Vagina (tissue), 2 donors: Measurements from ENCODE around the gene SALL2. TPM values are rescaled to one million over a fixed set of nuclear protein-coding genes. Genes with fewer than 3 reads are reported as not detected.

ENCODE experiments used
- DNase-seq, 2 donors: peaks; one replicate each; pipeline ENCODE4 v3.0.0-alpha.2; 2017; ENCODE audit errors: extremely low spot score in 2 of 2
- H3K27ac ChIP-seq: fragments of 200-600 bp; sonication (generic); one replicate; pipeline ENCODE4 v1.5.1; 2019
- H3K27me3 ChIP-seq: fragments of 200-600 bp; sonication (generic); one replicate; pipeline ENCODE4 v1.5.1; 2019
- H3K36me3 ChIP-seq, 2 donors: fragments of 200-600 bp; sonication (generic); one replicate each; pipeline ENCODE4 v1.5.1; 2017 to 2019
- H3K4me1 ChIP-seq: fragments of 200-600 bp; sonication (generic); one replicate; pipeline ENCODE4 v1.5.1; 2019
- H3K4me3 ChIP-seq, 2 donors: fragments of 200-600 bp; sonication (generic); 1 replicate in 1 of 2; 2 replicates in 1 of 2; pipeline ENCODE4 v1.5.1; 2016 to 2019
- H3K9me3 ChIP-seq: fragments of 200-600 bp; sonication (generic); one replicate; pipeline ENCODE4 v1.5.1; 2019
- POLR2A ChIP-seq, 2 donors: fragments of 450-650 bp; IDR thresholded peaks; one replicate each; pipeline ENCODE4 v1.6.1; 2017; ENCODE audit warnings: antibody characterized with exemption in 2 of 2, mild to moderate bottlenecking in 2 of 2, moderate library complexity in 2 of 2
- POLR2AphosphoS5 ChIP-seq, 2 donors: sonication (generic); formaldehyde crosslinking; IDR thresholded peaks; one replicate each; pipeline ENCODE4 v1.9.0; 2017; ENCODE audit warnings: antibody characterized with exemption in 2 of 2, mild to moderate bottlenecking in 2 of 2, low read depth in 1 of 2; ENCODE audit not compliant: insufficient read depth in 1 of 2
- intact Hi-C: fragments of 100-400 bp; cut with DNase I; formaldehyde crosslinking; loops from one replicate; pipeline ENCODE4 v1.15.1; 2023
- total RNA-seq: library from RNA; depleted of rRNA; stranded (reverse); fragments of >200 nt; gene quantifications from one replicate; pipeline ENCODE4 v1.2.3, GENCODE V29; 2016
- TF ChIP-seq, protein P1 (sequence below), 3 experiments: fragments of 450-650 bp in 2 of 3; fragments of 200-600 bp in 1 of 3; sonication (generic) in 1 of 3; IDR thresholded peaks; one replicate each; pipeline ENCODE4 v1.5.1; 2017 to 2019; ENCODE audit warnings: antibody characterized with exemption in 3 of 3, mild to moderate bottlenecking in 2 of 3, moderate library complexity in 2 of 3

The SALL2 gene
- total RNA-seq, 1 donor from 2014 or later = 9.8 TPM

DNA sequence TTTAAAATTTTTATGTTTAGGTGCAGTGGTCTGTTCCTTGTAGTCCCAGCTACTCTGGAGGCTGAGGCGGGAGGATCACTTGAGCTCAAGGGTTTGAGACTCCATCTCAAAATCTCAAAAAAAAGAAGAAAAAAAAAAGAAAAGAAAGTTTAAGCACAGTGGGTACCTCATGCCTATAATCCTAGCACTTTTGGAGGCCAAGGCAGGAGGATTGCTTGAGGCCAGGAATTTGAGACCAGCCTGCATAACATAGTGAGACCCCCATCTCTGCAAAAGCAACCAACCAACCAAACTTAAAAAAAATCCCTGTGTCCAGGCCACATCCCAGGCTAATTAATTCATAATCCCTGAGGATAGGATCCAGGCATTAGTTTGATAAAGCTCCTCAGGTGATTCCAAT, 3.4 kb upstream of the SALL2 start:
- Histone ChIP-seq H3K9me3 (no peaks in the 10 kb centered on the region), H3K27ac (no peak overlapping the region), H3K36me3 (no peaks in the 10 kb centered on the region), H3K4me3 (no peak overlapping the region), H3K4me1 (peaks cover 6% of the 10 kb centered on the region), H3K27me3 (no peaks in the 10 kb centered on the region)
- intact Hi-C loops = no loop called here
- TF ChIP-seq, protein P1, sequence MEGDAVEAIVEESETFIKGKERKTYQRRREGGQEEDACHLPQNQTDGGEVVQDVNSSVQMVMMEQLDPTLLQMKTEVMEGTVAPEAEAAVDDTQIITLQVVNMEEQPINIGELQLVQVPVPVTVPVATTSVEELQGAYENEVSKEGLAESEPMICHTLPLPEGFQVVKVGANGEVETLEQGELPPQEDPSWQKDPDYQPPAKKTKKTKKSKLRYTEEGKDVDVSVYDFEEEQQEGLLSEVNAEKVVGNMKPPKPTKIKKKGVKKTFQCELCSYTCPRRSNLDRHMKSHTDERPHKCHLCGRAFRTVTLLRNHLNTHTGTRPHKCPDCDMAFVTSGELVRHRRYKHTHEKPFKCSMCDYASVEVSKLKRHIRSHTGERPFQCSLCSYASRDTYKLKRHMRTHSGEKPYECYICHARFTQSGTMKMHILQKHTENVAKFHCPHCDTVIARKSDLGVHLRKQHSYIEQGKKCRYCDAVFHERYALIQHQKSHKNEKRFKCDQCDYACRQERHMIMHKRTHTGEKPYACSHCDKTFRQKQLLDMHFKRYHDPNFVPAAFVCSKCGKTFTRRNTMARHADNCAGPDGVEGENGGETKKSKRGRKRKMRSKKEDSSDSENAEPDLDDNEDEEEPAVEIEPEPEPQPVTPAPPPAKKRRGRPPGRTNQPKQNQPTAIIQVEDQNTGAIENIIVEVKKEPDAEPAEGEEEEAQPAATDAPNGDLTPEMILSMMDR (IDR thresholded peaks at IDR 0.05) = no peak
- TF ChIP-seq POLR2AphosphoS5 (IDR thresholded peaks at IDR 0.05; ENCODE audit: insufficient read depth in 1 of 2, low read depth in 1 of 2) (no peak), POLR2A (IDR thresholded peaks at IDR 0.05) (no peak)
- no peak for DNase-seq

DNA sequence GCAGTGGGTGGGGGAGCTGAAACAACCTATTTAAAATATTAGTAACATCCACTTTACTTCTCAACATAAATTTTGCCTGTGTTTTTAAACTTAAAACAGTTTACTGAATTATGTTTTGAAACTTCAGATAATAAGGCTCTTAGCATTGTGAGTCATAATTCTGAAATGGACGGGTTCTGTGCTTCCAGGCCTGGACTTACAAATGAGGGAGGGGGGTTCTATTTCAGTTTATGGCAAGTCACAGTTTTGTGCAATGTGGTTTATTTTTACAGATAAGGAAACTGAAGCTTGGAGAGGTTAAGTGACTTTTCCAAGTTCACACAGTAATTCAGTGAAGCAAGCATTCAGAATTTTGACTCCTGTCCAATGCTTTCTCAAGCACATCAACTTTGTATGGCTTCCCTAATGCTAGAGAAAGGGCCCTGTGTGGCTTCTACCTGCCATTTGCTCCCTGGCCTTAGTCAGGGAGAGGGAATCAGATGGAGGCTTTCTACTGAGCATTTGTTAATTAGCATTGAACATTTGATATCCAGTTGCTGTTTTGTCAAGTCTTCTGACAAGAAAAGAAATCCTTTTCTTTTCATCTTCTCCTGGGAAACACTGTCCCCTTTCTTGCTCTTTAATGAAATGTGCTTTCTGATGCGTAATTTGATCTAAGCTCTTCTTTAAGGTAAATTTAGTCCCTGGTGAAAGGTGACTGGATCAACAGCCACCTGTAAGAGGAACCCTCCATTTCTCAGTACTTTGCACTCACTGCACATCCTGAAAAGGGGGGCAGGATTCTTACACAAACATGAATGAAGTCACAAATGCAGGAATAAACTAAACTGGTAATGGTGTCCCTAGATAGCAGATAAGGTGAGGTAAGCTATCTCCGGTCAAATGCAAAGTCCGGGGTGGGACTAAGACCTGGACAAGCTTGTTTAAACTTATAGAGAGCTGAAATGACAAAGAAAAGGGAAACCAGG, 2.5 kb upstream of the SALL2 start:
- intact Hi-C loops = no loop called here
- no peak for DNase-seq
- TF ChIP-seq POLR2AphosphoS5 (IDR thresholded peaks at IDR 0.05; ENCODE audit: insufficient read depth in 1 of 2, low read depth in 1 of 2) = no peak
- TF ChIP-seq, protein P1 (IDR thresholded peaks at IDR 0.05) = no peak
- no peak for TF ChIP-seq POLR2A (IDR thresholded peaks at IDR 0.05)
- H3K9me3 ChIP-seq = no peaks in the 10 kb centered on the region
- H3K27me3 ChIP-seq = no peaks in the 10 kb centered on the region
- peaks cover 6% of the 10 kb centered on the region for H3K4me1 ChIP-seq
- H3K36me3 ChIP-seq = no peaks in the 10 kb centered on the region
- H3K4me3 ChIP-seq = no peak overlapping the region
- H3K27ac ChIP-seq = no peak overlapping the region

DNA sequence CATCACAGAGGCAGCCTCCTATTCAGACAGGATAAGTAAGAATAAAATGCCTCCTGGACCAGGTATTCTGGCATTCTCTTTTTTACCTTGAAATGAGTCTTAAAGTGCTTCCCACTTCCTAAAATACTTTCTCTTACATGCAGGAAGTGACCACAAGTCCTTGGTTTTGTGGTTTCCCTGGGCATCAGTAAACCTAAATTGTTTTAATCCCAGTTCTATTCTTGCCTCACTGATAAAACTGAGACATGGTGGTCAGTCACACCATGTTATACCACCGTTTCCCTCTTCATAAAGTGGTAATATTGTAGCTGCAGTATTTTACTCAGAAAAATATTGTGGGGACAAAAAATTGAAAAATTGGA, 1.2 kb upstream of the SALL2 start:
- H3K36me3 ChIP-seq = no peaks in the 10 kb centered on the region
- intact Hi-C loops = no loop called here
- H3K27ac ChIP-seq = no peak overlapping the region
- no peaks in the 10 kb centered on the region for H3K9me3 ChIP-seq
- DNase-seq = no peak
- no peaks in the 10 kb centered on the region for H3K27me3 ChIP-seq
- no peak for TF ChIP-seq POLR2A (IDR thresholded peaks at IDR 0.05)
- TF ChIP-seq, protein P1 (IDR thresholded peaks at IDR 0.05) = no peak
- no peak for TF ChIP-seq POLR2AphosphoS5 (IDR thresholded peaks at IDR 0.05; ENCODE audit: insufficient read depth in 1 of 2, low read depth in 1 of 2)
- H3K4me3 ChIP-seq = no peak overlapping the region
- H3K4me1 ChIP-seq = peaks cover 6% of the 10 kb centered on the region

DNA sequence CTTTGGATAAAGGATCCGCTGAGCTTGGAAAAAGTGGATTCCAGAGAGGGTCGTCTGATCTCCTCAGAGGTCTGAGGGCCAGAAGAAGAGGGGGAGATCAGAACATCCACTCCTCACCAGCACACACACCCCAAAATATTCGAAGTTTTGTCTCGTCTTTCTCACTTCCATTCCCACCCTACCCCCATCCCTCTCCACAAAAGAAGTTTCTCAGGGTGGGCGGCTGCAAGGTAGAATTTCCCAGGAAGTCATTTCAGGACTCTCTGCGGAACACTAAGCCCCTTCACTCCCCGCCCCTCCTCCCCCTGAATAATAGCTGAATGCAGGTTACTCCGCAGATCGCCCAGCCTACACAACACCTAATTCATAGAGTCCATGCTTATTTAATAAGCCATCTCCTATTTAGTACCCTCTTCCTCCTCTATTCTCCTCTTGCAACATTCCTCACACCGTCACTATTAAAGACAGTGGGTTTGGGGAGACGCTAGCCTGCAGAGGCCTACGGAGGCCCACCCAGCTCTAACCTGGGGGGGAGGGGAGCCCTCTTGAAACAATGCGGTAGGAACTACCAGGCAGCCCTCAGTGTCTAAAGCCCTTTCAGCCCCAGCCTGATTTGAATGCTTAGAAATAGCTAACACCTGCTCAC, 649 bp upstream of the SALL2 start:
- peaks cover 6% of the 10 kb centered on the region for H3K4me1 ChIP-seq
- no peak for DNase-seq
- intact Hi-C loops = no loop called here
- no peak for TF ChIP-seq POLR2AphosphoS5 (IDR thresholded peaks at IDR 0.05; ENCODE audit: insufficient read depth in 1 of 2, low read depth in 1 of 2)
- TF ChIP-seq POLR2A (IDR thresholded peaks at IDR 0.05) = no peak
- TF ChIP-seq, protein P1 (IDR thresholded peaks at IDR 0.05) = no peak
- peak overlapping the region; percentile 84 for H3K27ac ChIP-seq
- no peaks in the 10 kb centered on the region for H3K36me3 ChIP-seq
- no peaks in the 10 kb centered on the region for H3K27me3 ChIP-seq
- H3K9me3 ChIP-seq = no peaks in the 10 kb centered on the region
- H3K4me3 ChIP-seq = peak overlapping the region; percentile 79 to 90
